Measurements from ENCODE around the gene LRRC18. TPM values are rescaled to one million over a fixed set of nuclear protein-coding genes. Genes with fewer than 3 reads are reported as not detected.

Gene LRRC18
- total and polyA plus RNA-seq, 2 of the 13 experiments (the other 11 are each of a cell fraction or from before 2014, with no cell fraction given), result not detected

DNA sequence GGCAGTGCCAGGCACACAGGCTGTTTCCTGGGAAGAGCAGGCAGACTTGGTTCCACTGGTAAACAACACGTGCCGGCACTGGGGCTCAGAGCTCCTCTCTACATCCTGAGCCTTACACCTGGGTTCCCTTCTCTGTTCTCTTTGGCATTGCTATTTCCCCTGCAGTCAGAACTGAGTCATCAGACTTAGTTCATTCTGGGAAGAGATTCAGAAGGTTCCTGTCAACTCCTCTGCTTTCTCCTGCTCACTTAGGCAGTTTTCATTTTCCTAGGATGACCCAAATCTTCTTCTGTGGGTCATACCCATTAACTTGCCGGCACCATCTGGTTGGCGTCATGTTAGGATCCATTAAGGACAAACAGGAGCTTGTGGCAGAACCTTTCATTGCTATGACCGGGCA lies 33.4 kb upstream of the LRRC18 start:
- DNase-seq (ENCODE audit: low spot score), result no peak
- Histone ChIP-seq H3K36me3 (replicated peaks in 1 of 2; ENCODE audit: control insufficient read depth in 1 of 2, insufficient read depth in 2 of 2, low read length in 2 of 2) (no peaks in the 10 kb centered on the region), H3K9ac (ENCODE audit: insufficient read depth, low read depth, low read length) (no peak overlapping the region), H3K9me3 (ENCODE audit: low read length) (no peaks in the 10 kb centered on the region), H3K4me2 (ENCODE audit: low read depth, low read length) (no peak overlapping the region), H4K20me1 (ENCODE audit: insufficient read depth, low read length) (0 out of 2 replicates have a peak, but pooled peaks cover 2% of the 10 kb centered on the region), H3K4me3 (replicated peaks in 1 of 3; ENCODE audit: insufficient read depth in 1 of 3, low read depth in 2 of 3, low read length in 3 of 3) (no peak overlapping the region), H3K27me3 (ENCODE audit: control insufficient read depth in 1 of 2, insufficient read depth in 2 of 2, low read length in 2 of 2) (no peaks in the 10 kb centered on the region), H2AFZ (ENCODE audit: low read length) (no peak overlapping the region), H3K79me2 (ENCODE audit: insufficient read depth, low read length) (no peaks in the 10 kb centered on the region), H3K4me1 (ENCODE audit: insufficient read depth, low read length) (no peaks in the 10 kb centered on the region), H3K27ac (ENCODE audit: extremely low read length, insufficient read depth, low read length) (no peak overlapping the region)
- POLR2A ChIA-PET, result no interaction called here
- no peak for ATAC-seq
- CTCF ChIA-PET (ENCODE audit: low intra/inter-chr PET ratio, low total read pairs), result no interaction called here
- BruUV-seq (replicated peaks), result no TSS peak
- no peak for FAIRE-seq
- TF ChIP-seq, protein P1, sequence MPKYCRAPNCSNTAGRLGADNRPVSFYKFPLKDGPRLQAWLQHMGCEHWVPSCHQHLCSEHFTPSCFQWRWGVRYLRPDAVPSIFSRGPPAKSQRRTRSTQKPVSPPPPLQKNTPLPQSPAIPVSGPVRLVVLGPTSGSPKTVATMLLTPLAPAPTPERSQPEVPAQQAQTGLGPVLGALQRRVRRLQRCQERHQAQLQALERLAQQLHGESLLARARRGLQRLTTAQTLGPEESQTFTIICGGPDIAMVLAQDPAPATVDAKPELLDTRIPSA (CRISPR knock-in tag; IDR thresholded peaks at IDR 0.05; ENCODE audit: borderline replicate concordance), result no peak
- TF ChIP-seq, protein P2, sequence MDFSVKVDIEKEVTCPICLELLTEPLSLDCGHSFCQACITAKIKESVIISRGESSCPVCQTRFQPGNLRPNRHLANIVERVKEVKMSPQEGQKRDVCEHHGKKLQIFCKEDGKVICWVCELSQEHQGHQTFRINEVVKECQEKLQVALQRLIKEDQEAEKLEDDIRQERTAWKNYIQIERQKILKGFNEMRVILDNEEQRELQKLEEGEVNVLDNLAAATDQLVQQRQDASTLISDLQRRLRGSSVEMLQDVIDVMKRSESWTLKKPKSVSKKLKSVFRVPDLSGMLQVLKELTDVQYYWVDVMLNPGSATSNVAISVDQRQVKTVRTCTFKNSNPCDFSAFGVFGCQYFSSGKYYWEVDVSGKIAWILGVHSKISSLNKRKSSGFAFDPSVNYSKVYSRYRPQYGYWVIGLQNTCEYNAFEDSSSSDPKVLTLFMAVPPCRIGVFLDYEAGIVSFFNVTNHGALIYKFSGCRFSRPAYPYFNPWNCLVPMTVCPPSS (IDR thresholded peaks at IDR 0.05), result no peak
- TF ChIP-seq, protein P3, sequence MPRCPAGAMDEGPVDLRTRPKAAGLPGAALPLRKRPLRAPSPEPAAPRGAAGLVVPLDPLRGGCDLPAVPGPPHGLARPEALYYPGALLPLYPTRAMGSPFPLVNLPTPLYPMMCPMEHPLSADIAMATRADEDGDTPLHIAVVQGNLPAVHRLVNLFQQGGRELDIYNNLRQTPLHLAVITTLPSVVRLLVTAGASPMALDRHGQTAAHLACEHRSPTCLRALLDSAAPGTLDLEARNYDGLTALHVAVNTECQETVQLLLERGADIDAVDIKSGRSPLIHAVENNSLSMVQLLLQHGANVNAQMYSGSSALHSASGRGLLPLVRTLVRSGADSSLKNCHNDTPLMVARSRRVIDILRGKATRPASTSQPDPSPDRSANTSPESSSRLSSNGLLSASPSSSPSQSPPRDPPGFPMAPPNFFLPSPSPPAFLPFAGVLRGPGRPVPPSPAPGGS (CRISPR knock-in tag; IDR thresholded peaks at IDR 0.05), result no peak
- TF ChIP-seq, protein P4, sequence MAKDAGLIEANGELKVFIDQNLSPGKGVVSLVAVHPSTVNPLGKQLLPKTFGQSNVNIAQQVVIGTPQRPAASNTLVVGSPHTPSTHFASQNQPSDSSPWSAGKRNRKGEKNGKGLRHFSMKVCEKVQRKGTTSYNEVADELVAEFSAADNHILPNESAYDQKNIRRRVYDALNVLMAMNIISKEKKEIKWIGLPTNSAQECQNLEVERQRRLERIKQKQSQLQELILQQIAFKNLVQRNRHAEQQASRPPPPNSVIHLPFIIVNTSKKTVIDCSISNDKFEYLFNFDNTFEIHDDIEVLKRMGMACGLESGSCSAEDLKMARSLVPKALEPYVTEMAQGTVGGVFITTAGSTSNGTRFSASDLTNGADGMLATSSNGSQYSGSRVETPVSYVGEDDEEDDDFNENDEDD (CRISPR knock-in tag; IDR thresholded peaks at IDR 0.05; ENCODE audit: borderline replicate concordance), result no peak
- TF ChIP-seq SNAPC2 (CRISPR knock-in tag; IDR thresholded peaks at IDR 0.05) (no peak), ZBTB37 (CRISPR knock-in tag; IDR thresholded peaks at IDR 0.05) (no peak), ZKSCAN5 (CRISPR knock-in tag; IDR thresholded peaks at IDR 0.05) (no peak), CREBL2 (CRISPR knock-in tag; IDR thresholded peaks at IDR 0.05; ENCODE audit: borderline replicate concordance) (no peak), NFE2L1 (CRISPR knock-in tag; IDR thresholded peaks at IDR 0.05; ENCODE audit: borderline replicate concordance) (no peak), TMF1 (CRISPR knock-in tag; IDR thresholded peaks at IDR 0.05; ENCODE audit: low read depth) (no peak)
- TF ChIP-seq, protein P5, sequence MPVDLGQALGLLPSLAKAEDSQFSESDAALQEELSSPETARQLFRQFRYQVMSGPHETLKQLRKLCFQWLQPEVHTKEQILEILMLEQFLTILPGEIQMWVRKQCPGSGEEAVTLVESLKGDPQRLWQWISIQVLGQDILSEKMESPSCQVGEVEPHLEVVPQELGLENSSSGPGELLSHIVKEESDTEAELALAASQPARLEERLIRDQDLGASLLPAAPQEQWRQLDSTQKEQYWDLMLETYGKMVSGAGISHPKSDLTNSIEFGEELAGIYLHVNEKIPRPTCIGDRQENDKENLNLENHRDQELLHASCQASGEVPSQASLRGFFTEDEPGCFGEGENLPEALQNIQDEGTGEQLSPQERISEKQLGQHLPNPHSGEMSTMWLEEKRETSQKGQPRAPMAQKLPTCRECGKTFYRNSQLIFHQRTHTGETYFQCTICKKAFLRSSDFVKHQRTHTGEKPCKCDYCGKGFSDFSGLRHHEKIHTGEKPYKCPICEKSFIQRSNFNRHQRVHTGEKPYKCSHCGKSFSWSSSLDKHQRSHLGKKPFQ (CRISPR knock-in tag; IDR thresholded peaks at IDR 0.05; ENCODE audit: insufficient replicate concordance), result no peak
- TF ChIP-seq, protein P6, sequence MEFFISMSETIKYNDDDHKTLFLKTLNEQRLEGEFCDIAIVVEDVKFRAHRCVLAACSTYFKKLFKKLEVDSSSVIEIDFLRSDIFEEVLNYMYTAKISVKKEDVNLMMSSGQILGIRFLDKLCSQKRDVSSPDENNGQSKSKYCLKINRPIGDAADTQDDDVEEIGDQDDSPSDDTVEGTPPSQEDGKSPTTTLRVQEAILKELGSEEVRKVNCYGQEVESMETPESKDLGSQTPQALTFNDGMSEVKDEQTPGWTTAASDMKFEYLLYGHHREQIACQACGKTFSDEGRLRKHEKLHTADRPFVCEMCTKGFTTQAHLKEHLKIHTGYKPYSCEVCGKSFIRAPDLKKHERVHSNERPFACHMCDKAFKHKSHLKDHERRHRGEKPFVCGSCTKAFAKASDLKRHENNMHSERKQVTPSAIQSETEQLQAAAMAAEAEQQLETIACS (CRISPR knock-in tag; IDR thresholded peaks at IDR 0.05), result no peak
- 34% methylated on average over 5 of the region's 5 CpGs for WGBS (ENCODE audit: low lambda C conversion rate)
- intact Hi-C loops (cut with micrococcal nuclease; ENCODE audit: unreplicated experiment), result no loop called here
- in situ Hi-C loops (cut with HindIII; ENCODE audit: extremely low pct_ligation_motif_present, low pct_unique_long_range_greater_than_20kb), result loop anchor here (10.0 kb wide), 2 partner anchors 392 to 542 kb away; no protein-coding TSS in a partner anchor
